H1 (cell line): Measurements from ENCODE around the gene MYO9B. TPM values are rescaled to one million over a fixed set of nuclear protein-coding genes. Genes with fewer than 3 reads are reported as not detected.
A peak's percentile ranks its signal among the peaks of the same experiment; 100 is the strongest.

Source experiments
- CTCF ChIA-PET: fragments of 300-600 bp; sonication (Branson Sonifier 250); formaldehyde crosslinking; loops from one replicate; lab custom pipeline; 2021; ENCODE audit not compliant: partially characterized antibody; lab: Charles Lee
- POLR2A ChIA-PET: fragments of 300-600 bp; sonication (Branson Sonifier 250); formaldehyde crosslinking; loops from one replicate; lab custom pipeline; 2021; ENCODE audit warnings: inconsistent platforms; ENCODE audit not compliant: partially characterized antibody; lab: Charles Lee
- DNase-seq, 2 experiments: peaks; one replicate each; pipeline versions ENCODE4 v3.0.0 to v3.0.0-alpha.2; 2010 to 2022; ENCODE audit warnings: low spot score in 2 of 2, low read depth in 1 of 2, mixed read lengths in 1 of 2
- FAIRE-seq: peaks from 2 replicates; lab custom pipeline; 2011; peaks lifted over from hg19 to GRCh38; lab: Jason Lieb, UNC
- H2AFZ ChIP-seq: 2 replicates; pipeline ENCODE4 v1.8.1; 2012; ENCODE audit warnings: low read length, inconsistent platforms
- H2AK5ac ChIP-seq: 2 replicates; pipeline ENCODE4 v1.6.1; 2013; ENCODE audit warnings: low read depth, low read length
- H2BK120ac ChIP-seq: replicated peaks from 2 replicates; pipeline ENCODE3; 2013; ENCODE audit warnings: low read depth, low read length, inconsistent platforms
- H2BK12ac ChIP-seq: 2 replicates; pipeline ENCODE4 v1.6.1; 2013; ENCODE audit warnings: low read depth, low read length
- H2BK15ac ChIP-seq: 2 replicates; pipeline ENCODE4 v1.6.1; 2013; ENCODE audit warnings: low read length
- H2BK20ac ChIP-seq: 2 replicates; pipeline ENCODE4 v1.6.1; 2013; ENCODE audit warnings: low read length
- H2BK5ac ChIP-seq: 2 replicates; pipeline ENCODE4 v1.6.1; 2013; ENCODE audit warnings: low read depth, low read length
- H3K14ac ChIP-seq: 2 replicates; pipeline ENCODE4 v1.6.1; 2013; ENCODE audit warnings: inconsistent platforms; ENCODE audit not compliant: insufficient read length
- H3K18ac ChIP-seq: 2 replicates; pipeline ENCODE4 v1.6.1; 2013; ENCODE audit warnings: low read length; ENCODE audit errors: extremely low read depth
- H3K23ac ChIP-seq: 2 replicates; pipeline ENCODE4 v1.6.1; 2013; ENCODE audit warnings: inconsistent platforms; ENCODE audit not compliant: insufficient read length
- H3K23me2 ChIP-seq: 2 replicates; pipeline ENCODE4 v1.6.1; 2013; ENCODE audit warnings: low read depth, low read length
- H3K27ac ChIP-seq: 2 replicates; pipeline ENCODE4 v1.6.1; 2011; ENCODE audit warnings: low read depth, low read length, inconsistent platforms
- H3K27me3 ChIP-seq, 4 experiments: replicated peaks in 1 of 4; 1 replicate in 1 of 4; 2 replicates in 3 of 4; pipeline versions ENCODE4 v1.6.1 to v1.8.1; 2011 to 2013; ENCODE audit warnings: low read length in 3 of 4, mild to moderate bottlenecking in 3 of 4, inconsistent platforms in 2 of 4, mixed read lengths in 2 of 4, moderate library complexity in 1 of 4; ENCODE audit not compliant: control insufficient read depth in 3 of 4, insufficient read depth in 3 of 4; ENCODE audit errors: extremely low read depth in 1 of 4
- H3K36me3 ChIP-seq, 4 experiments: 2 replicates each; pipeline versions ENCODE4 v1.6.1 to v1.8.1; 2011 to 2013; ENCODE audit warnings: mild to moderate bottlenecking in 4 of 4, low read length in 3 of 4, moderate library complexity in 2 of 4, control low read depth in 1 of 4, inconsistent platforms in 1 of 4; ENCODE audit not compliant: insufficient read depth in 4 of 4, control insufficient read depth in 2 of 4
- H3K4ac ChIP-seq: replicated peaks from 2 replicates; pipeline ENCODE3; 2013; ENCODE audit warnings: low read length, low read depth, mixed read lengths, inconsistent platforms; ENCODE audit not compliant: insufficient read length
- H3K4me1 ChIP-seq, 4 experiments: replicated peaks in 1 of 4; 1 replicate in 1 of 4; 2 replicates in 3 of 4; pipeline versions ENCODE4 v1.6.1 to v1.8.1; 2011 to 2013; ENCODE audit warnings: low read length in 3 of 4, inconsistent platforms in 2 of 4, mixed read lengths in 1 of 4; ENCODE audit not compliant: insufficient read depth in 4 of 4, control insufficient read depth in 3 of 4
- H3K4me2 ChIP-seq, 2 experiments: 2 replicates each; pipeline versions ENCODE4 v1.6.1 to v1.8.1; 2011 to 2013; ENCODE audit warnings: low read depth in 2 of 2, low read length in 2 of 2, control low read depth in 1 of 2, inconsistent platforms in 1 of 2, mild to moderate bottlenecking in 1 of 2; ENCODE audit not compliant: insufficient read depth in 1 of 2
- H3K4me3 ChIP-seq, 4 experiments: fragments of 200-600, 300-600 bp in 1 of 4; sonication (generic), shearing (Covaris generic), sonication (Bioruptor Twin) in 1 of 4; 2 replicates each; pipeline versions ENCODE4 v1.5.1 to v1.8.1; 2011 to 2016; ENCODE audit warnings: low read length in 4 of 4, low read depth in 3 of 4, control low read depth in 2 of 4, inconsistent platforms in 2 of 4, mild to moderate bottlenecking in 2 of 4, mixed read lengths in 1 of 4, moderate library complexity in 1 of 4; ENCODE audit not compliant: insufficient read depth in 2 of 4; ENCODE audit errors: extremely low read depth in 1 of 4
- H3K56ac ChIP-seq: replicated peaks from 2 replicates; pipeline ENCODE3; 2013; ENCODE audit warnings: low read depth, mild to moderate bottlenecking, mixed read lengths, low read length, inconsistent platforms; ENCODE audit not compliant: insufficient read length
- H3K79me1 ChIP-seq: 2 replicates; pipeline ENCODE4 v1.6.1; 2013; ENCODE audit warnings: low read depth, low read length, control low read depth
- H3K79me2 ChIP-seq, 2 experiments: 2 replicates each; pipeline versions ENCODE4 v1.6.1 to v1.8.1; 2012 to 2013; ENCODE audit warnings: low read length in 2 of 2, mild to moderate bottlenecking in 2 of 2, inconsistent platforms in 1 of 2; ENCODE audit not compliant: insufficient read depth in 2 of 2, control insufficient read depth in 1 of 2
- H3K9ac ChIP-seq, 4 experiments: replicated peaks in 1 of 4; 1 replicate in 1 of 4; 2 replicates in 3 of 4; pipeline versions ENCODE4 v1.6.1 to v1.8.1; 2011 to 2013; ENCODE audit warnings: low read depth in 3 of 4, low read length in 3 of 4, control low read depth in 2 of 4, mild to moderate bottlenecking in 2 of 4, moderate library complexity in 2 of 4, inconsistent platforms in 1 of 4; ENCODE audit errors: extremely low read depth in 1 of 4
- H3K9me3 ChIP-seq, 2 experiments: 2 replicates each; pipeline versions ENCODE4 v1.6.1 to v1.8.1; 2012 to 2013; ENCODE audit warnings: mild to moderate bottlenecking in 2 of 2, moderate library complexity in 2 of 2, control low read depth in 1 of 2, inconsistent platforms in 1 of 2, low read depth in 1 of 2, low read length in 1 of 2, mixed read lengths in 1 of 2; ENCODE audit not compliant: insufficient read depth in 2 of 2
- H4K20me1 ChIP-seq, 2 experiments: replicated peaks in 1 of 2; 2 replicates each; pipeline versions ENCODE3 to v1.8.1; 2011 to 2013; ENCODE audit warnings: inconsistent platforms in 2 of 2, low read length in 2 of 2, mild to moderate bottlenecking in 1 of 2; ENCODE audit not compliant: insufficient read depth in 2 of 2, control insufficient read depth in 1 of 2
- H4K5ac ChIP-seq: 2 replicates; pipeline ENCODE4 v1.6.1; 2013; ENCODE audit warnings: low read length, low read depth, mixed read lengths, inconsistent platforms; ENCODE audit not compliant: insufficient read length
- H4K8ac ChIP-seq: 2 replicates; pipeline ENCODE4 v1.8.0; 2013; ENCODE audit warnings: mild to moderate bottlenecking, moderate library complexity, low read length, inconsistent platforms; ENCODE audit not compliant: insufficient read depth; ENCODE audit errors: extremely low read depth
- H4K91ac ChIP-seq: replicated peaks from 2 replicates; pipeline ENCODE3; 2013; ENCODE audit warnings: low read length, mixed read lengths, inconsistent platforms; ENCODE audit not compliant: insufficient read length
- CTBP2 ChIP-seq: IDR thresholded peaks from 2 replicates; pipeline ENCODE4 v1.7.0; 2011; ENCODE audit warnings: borderline replicate concordance, mild to moderate bottlenecking, moderate library complexity, mixed read lengths, low read length; ENCODE audit not compliant: insufficient read depth, insufficient read length
- RAD21 ChIP-seq, 2 experiments: IDR thresholded peaks in 1 of 2; conservative IDR thresholded peaks in 1 of 2; 2 replicates each; pipeline ENCODE4 v1.6.1; 2011; ENCODE audit warnings: low read depth in 2 of 2, low read length in 2 of 2, improper control_type of control experiment in 1 of 2, inconsistent platforms in 1 of 2, mild to moderate bottlenecking in 1 of 2, moderate library complexity in 1 of 2
- SAP30 ChIP-seq: fragments of 300-600 bp; sonication (generic); IDR thresholded peaks from 2 replicates; pipeline ENCODE4 v1.7.1; 2012; ENCODE audit warnings: low read length, moderate library complexity, mild to moderate bottlenecking, inconsistent platforms; ENCODE audit not compliant: insufficient read depth, insufficient replicate concordance
- WGBS, 2 experiments: shearing (Covaris generic) in 1 of 2; methylation state at CpG; one replicate each; pipeline versions ENCODE4 v1.1.6 to v1.1.7; 2013 to 2015; ENCODE audit warnings: low lambda C conversion rate in 2 of 2, mixed read lengths in 2 of 2, inconsistent platforms in 1 of 2, low coverage in 1 of 2, missing lambda C conversion rate in 1 of 2; ENCODE audit not compliant: insufficient replicate concordance in 2 of 2, insufficient coverage in 1 of 2, insufficient read length in 1 of 2; ENCODE audit errors: extremely low coverage in 1 of 2, missing lambda C conversion rate in 1 of 2; 5-methylcytosine and 5-hydroxymethylcytosine counted together
- polyA plus RNA-seq, 7 experiments: library from polyadenylated mRNA; depleted of rRNA in 3 of 7; stranded (reverse) in 5 of 7; unstranded in 2 of 7; fragments of >200 nt in 5 of 7; fragments of 200-250 nt in 2 of 7; gene quantifications; 1 replicate in 5 of 7; 2 replicates in 1 of 7; 4 replicates in 1 of 7; pipeline versions ENCODE4 v1.2.1 to v1.2.3, GENCODE V29; 2011 to 2013; ENCODE audit warnings: missing spikeins in 2 of 7, mixed read lengths in 2 of 7
- total RNA-seq: library from RNA; stranded (reverse); fragmentation: NEBNext Ultra II Directional; extraction: Animal tissue kit (Norgen Biotek cat#: 25700); gene quantifications from 2 replicates; pipeline ENCODE4 v1.2.1, GENCODE V29; 2021
- TF ChIP-seq, protein P1 (sequence below), 3 experiments: IDR thresholded peaks; 1 replicate in 2 of 3; 2 replicates in 1 of 3; pipeline versions ENCODE4 v1.5.1 to v1.6.1; 2011; ENCODE audit warnings: low read length in 3 of 3, mild to moderate bottlenecking in 3 of 3, inconsistent platforms in 2 of 3, low read depth in 1 of 3, moderate library complexity in 1 of 3; ENCODE audit not compliant: insufficient read depth in 1 of 3; ENCODE audit errors: control extremely low read depth in 1 of 3
- TF ChIP-seq, protein P2 (sequence below): IDR thresholded peaks from 2 replicates; pipeline ENCODE4 v1.6.1; 2012; ENCODE audit warnings: inconsistent platforms

Gene MYO9B
- total and polyA plus RNA-seq, 2 of the 8 experiments (the other 6 are each of a cell fraction or from before 2014, with no cell fraction given), result 27.6 to 77.1 TPM

GRCh38 chr19:17205237-17206140, 129.9 kb downstream of the MYO9B start:
- Histone ChIP-seq H3K79me1 (no peaks in the 10 kb centered on the region; the same call in 1 of the 2 replicates), H3K23me2 (no peaks in the 10 kb centered on the region), H3K27ac (no peak overlapping the region), H3K27me3 (no peaks in the 10 kb centered on the region), H2BK12ac (no peak overlapping the region), H3K18ac (no peak overlapping the region), H4K91ac (no peak overlapping the region), H3K56ac (no peak overlapping the region), H3K9ac (no peak overlapping the region), H4K20me1 (peaks cover 0 to 2% of the 10 kb centered on the region in 2 experiments), H2BK120ac (no peak overlapping the region), H4K5ac (peak overlapping the region; percentile 55), H2AFZ (no peak overlapping the region), H4K8ac (no peak overlapping the region; the same call in 1 of the 2 replicates), H3K4me1 (peaks cover 0 to 13% (median 7%) of the 10 kb centered on the region in 4 experiments; a peak in 5 of 7 replicates), H3K14ac (no peak overlapping the region), H2BK20ac (no peak overlapping the region), H3K36me3 (peaks cover 2 to 30% (median 15%) of the 10 kb centered on the region in 4 experiments), H3K4me2 (no peak overlapping the region), H2AK5ac (no peak overlapping the region), H3K4ac (no peak overlapping the region), H2BK15ac (no peak overlapping the region), H2BK5ac (peak overlapping the region; percentile 56; the same call in 1 of the 2 replicates), H3K23ac (no peak overlapping the region), H3K79me2 (no peaks in the 10 kb centered on the region), H3K4me3 (no peak overlapping the region), H3K9me3 (no peaks in the 10 kb centered on the region)
- WGBS, 2 experiments, result 88% methylated on average over 26 of the region's 27 CpGs; no CpG with 5 or more reads in 1 of the 2 experiments
- FAIRE-seq, result peak; percentile 39
- DNase-seq, result peak; percentile 54 to 80
- ChIA-PET POLR2A (interaction anchor here (1.1 to 2.9 kb wide), 5 partner anchors 10 to 77 kb away, joined by 3 to 9 read pairs (median 6); partner anchors contain the start of genes ANKLE1 and USE1), CTCF (interaction anchor here (0.6 to 2.8 kb wide), 26 partner anchors 9 to 556 kb away, joined by 3 to 36 read pairs (median 4); partner anchors contain the start of genes ABHD8, ANKLE1, BABAM1 and USHBP1)
- TF ChIP-seq CTBP2, result no peak
- TF ChIP-seq, protein P1, sequence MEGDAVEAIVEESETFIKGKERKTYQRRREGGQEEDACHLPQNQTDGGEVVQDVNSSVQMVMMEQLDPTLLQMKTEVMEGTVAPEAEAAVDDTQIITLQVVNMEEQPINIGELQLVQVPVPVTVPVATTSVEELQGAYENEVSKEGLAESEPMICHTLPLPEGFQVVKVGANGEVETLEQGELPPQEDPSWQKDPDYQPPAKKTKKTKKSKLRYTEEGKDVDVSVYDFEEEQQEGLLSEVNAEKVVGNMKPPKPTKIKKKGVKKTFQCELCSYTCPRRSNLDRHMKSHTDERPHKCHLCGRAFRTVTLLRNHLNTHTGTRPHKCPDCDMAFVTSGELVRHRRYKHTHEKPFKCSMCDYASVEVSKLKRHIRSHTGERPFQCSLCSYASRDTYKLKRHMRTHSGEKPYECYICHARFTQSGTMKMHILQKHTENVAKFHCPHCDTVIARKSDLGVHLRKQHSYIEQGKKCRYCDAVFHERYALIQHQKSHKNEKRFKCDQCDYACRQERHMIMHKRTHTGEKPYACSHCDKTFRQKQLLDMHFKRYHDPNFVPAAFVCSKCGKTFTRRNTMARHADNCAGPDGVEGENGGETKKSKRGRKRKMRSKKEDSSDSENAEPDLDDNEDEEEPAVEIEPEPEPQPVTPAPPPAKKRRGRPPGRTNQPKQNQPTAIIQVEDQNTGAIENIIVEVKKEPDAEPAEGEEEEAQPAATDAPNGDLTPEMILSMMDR (IDR thresholded peaks at IDR 0.05; ENCODE audit: control extremely low read depth in 1 of 3, insufficient read depth in 1 of 3, low read depth in 1 of 3, low read length in 3 of 3), result peak; percentile 95 to 96 (median 96)
- TF ChIP-seq SAP30, result no peak
- peak; percentile 78 to 85 for TF ChIP-seq RAD21 (IDR thresholded peaks at IDR 0.05 in 1 of 2, conservative IDR thresholded peaks at IDR 0.05 in 1 of 2; ENCODE audit: low read depth in 2 of 2, low read length in 2 of 2)
- TF ChIP-seq, protein P2, sequence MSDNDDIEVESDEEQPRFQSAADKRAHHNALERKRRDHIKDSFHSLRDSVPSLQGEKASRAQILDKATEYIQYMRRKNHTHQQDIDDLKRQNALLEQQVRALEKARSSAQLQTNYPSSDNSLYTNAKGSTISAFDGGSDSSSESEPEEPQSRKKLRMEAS, result peak; percentile 26; the same call in 1 of the 2 replicates
